ENCODE measurements around the gene ZFPM1.

The ZFPM1 gene

DNA sequence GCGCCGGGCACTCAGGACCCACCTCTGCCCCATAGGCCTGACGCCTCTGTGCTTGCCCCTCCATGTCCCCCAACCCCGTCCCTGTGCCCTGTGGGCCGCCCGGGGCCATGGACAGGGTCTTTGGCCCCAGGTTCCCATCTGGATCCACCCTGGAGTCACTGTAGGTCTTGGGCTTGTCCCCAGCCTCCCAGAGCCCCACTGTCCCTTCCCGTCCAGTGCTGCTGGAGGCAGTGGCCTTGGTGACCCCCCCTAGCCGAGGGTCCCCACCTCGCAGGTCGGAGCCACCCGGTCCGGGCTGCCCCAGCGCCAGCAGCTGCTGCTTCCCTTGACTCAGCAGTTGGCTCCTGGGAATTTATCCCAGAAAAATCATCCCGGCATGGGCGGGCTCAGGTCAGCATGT, 49.3 kb downstream of the ZFPM1 start:
- H3K27ac ChIP-seq: no peak overlapping the region
- no peak for DNase-seq (ENCODE audit: low read depth, low spot score)
- H3K9me3 ChIP-seq (ENCODE audit: low read depth, low read length): no peaks in the 10 kb centered on the region
- no peaks in the 10 kb centered on the region for H3K36me3 ChIP-seq (ENCODE audit: insufficient read depth, low read length)
- TF ChIP-seq EZH2 (IDR thresholded peaks at IDR 0.05) (no peak), POLR2AphosphoS5 (IDR thresholded peaks at IDR 0.05; ENCODE audit: borderline replicate concordance, low read depth, low read length) (no peak), FOXP2 (optimal IDR thresholded peaks at IDR 0.05; ENCODE audit: control extremely low read depth, extremely low read length, insufficient read depth) (no peak)
- H3K9ac ChIP-seq (ENCODE audit: insufficient read length): no peak overlapping the region
- no peak overlapping the region for H3K4me3 ChIP-seq

DNA sequence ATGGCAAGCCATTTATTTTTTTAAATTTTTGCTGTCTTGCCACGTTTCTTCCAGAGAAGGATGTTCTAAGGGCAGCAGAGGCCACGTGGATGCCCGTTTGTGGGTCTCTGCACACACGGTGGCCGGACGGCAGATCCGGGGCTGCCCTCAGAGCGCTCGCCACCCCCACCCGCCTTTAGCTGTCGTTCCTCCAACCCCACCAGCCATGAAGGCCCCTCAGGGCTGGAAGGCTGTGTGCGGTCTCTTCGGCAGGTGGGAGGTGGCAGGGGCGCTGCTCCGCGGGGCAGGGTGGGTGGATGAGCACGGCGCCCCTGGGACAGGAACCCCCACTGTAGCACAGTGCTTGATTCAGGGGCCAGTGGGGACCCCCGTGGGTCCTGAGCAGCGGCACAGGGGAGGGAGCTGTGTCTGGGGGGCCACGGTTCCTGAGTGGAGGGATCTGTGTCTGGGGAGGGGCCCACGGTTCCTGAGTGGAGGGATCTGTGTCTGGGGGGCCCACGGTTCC, 49.7 kb downstream of the ZFPM1 start:
- TF ChIP-seq EZH2 (IDR thresholded peaks at IDR 0.05): no peak
- no peak for TF ChIP-seq POLR2AphosphoS5 (IDR thresholded peaks at IDR 0.05; ENCODE audit: borderline replicate concordance, low read depth, low read length)
- TF ChIP-seq FOXP2 (optimal IDR thresholded peaks at IDR 0.05; ENCODE audit: control extremely low read depth, extremely low read length, insufficient read depth): no peak
- Histone ChIP-seq H3K4me3 (no peak overlapping the region), H3K27ac (no peak overlapping the region), H3K9ac (ENCODE audit: insufficient read length) (no peak overlapping the region), H3K9me3 (ENCODE audit: low read depth, low read length) (no peaks in the 10 kb centered on the region), H3K36me3 (ENCODE audit: insufficient read depth, low read length) (no peaks in the 10 kb centered on the region)
- DNase-seq (ENCODE audit: low read depth, low spot score): no peak

DNA sequence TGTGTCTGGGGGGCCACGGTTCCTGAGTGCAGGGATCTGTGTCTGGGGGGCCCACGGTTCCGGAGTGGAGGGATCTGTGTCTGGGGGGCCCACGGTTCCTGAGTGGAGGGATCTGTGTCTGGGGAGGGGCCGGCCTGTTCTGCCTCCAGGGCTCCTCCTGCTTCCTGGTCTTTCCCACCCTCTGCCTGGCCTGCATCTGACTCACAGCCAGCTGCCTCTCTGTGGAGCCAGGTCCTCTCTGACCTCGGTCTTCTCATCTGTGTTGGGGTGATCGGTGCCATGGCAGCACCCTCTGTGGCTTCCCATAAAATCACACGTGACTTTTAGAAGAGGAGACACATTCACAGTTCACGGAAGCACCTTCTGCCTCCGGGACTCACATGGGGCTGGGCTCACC, 50.3 kb downstream of the ZFPM1 start:
- H3K9me3 ChIP-seq (ENCODE audit: low read depth, low read length): no peaks in the 10 kb centered on the region
- H3K4me3 ChIP-seq: no peak overlapping the region
- no peak overlapping the region for H3K9ac ChIP-seq (ENCODE audit: insufficient read length)
- H3K36me3 ChIP-seq (ENCODE audit: insufficient read depth, low read length): no peaks in the 10 kb centered on the region
- no peak overlapping the region for H3K27ac ChIP-seq
- DNase-seq (ENCODE audit: low read depth, low spot score): no peak
- TF ChIP-seq EZH2 (IDR thresholded peaks at IDR 0.05): no peak
- no peak for TF ChIP-seq FOXP2 (optimal IDR thresholded peaks at IDR 0.05; ENCODE audit: control extremely low read depth, extremely low read length, insufficient read depth)
- TF ChIP-seq POLR2AphosphoS5 (IDR thresholded peaks at IDR 0.05; ENCODE audit: borderline replicate concordance, low read depth, low read length): no peak

DNA sequence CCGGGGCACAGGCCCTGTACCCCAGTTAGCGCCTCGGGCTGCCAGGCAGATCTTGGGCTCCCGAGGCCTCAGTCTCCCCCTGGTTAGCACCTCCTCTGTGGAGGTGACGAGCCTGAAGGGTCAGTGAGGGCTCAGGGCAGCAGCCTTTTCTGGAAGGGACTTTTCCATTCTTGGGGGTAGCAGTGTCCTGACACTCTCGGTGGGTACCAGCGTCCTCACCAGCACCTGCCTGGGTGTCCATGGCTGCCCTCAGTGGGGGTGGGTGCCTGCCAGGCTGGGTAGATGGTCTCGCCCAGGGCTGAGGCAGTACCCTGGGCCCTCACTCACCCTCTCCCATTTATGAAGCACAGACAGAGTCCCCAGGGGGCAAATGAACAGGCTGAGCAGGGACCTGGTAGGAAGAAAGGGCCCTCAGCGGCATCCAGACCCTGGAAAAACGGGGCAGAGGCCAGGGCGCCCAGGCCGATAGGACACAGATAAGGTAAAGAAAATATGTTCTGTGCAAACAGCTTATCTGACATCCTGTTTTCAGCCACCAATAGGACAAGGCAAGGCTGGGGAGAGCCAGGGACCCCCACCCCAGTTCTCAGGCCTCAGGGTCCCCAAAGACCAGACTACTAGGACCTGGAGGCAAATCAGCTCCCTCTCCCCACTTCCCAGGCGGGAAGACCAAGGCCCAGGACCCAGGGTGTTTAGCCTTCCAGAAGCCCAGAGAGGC, 50.9 kb downstream of the ZFPM1 start:
- TF ChIP-seq POLR2AphosphoS5 (IDR thresholded peaks at IDR 0.05; ENCODE audit: borderline replicate concordance, low read depth, low read length) (no peak), FOXP2 (optimal IDR thresholded peaks at IDR 0.05; ENCODE audit: control extremely low read depth, extremely low read length, insufficient read depth) (no peak), EZH2 (IDR thresholded peaks at IDR 0.05) (no peak)
- H3K36me3 ChIP-seq (ENCODE audit: insufficient read depth, low read length): no peaks in the 10 kb centered on the region
- no peaks in the 10 kb centered on the region for H3K9me3 ChIP-seq (ENCODE audit: low read depth, low read length)
- H3K4me3 ChIP-seq: no peak overlapping the region
- no peak for DNase-seq (ENCODE audit: low read depth, low spot score)
- no peak overlapping the region for H3K9ac ChIP-seq (ENCODE audit: insufficient read length)
- no peak overlapping the region for H3K27ac ChIP-seq

DNA sequence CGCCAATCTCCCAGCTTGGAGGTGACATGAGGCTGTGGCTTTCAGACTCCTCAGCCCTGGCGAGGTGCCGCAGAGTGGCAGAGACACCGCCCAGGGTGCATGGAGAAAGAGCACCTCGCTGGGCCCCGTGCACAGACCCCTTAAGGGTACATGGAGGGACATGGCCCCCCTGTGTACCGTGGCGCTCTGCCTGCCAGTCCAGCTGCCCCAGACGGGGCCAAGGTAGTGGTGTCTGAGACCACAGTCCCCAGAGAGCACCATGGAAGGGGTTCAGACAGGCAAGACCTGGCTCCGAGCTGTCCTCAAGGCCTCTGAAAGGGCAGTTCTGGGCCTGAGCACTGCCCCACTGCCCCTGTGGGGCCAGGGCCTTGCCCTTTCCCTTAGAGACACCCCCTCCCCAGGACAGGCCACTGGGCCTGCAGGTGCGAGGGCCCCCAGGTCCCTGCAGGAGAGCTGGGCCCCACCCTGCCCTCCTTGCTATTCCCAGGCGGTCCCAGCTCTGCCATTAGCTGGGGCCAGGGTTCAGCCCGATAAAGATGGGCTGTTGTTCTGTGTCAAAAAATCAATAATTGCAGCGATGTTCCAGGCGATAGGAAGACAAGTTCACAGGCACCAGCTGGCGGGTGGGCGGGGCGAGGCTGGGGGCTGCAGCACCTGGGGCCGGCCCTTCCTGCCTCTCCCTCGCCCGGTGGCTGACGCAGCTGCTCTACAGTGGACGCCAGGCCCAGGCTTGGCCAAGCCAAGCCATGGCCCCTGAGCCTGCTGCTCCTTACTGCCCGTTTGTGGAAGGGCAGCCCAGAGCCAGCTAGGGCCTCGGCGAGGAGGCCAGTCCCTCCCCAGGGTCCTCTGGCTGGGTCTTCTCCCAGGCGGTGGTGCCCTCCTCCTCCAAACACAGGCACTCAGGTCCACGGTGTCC, 51.7 kb downstream of the ZFPM1 start:
- Histone ChIP-seq H3K9ac (ENCODE audit: insufficient read length) (no peak overlapping the region), H3K27ac (no peak overlapping the region), H3K9me3 (ENCODE audit: low read depth, low read length) (no peaks in the 10 kb centered on the region), H3K4me3 (no peak overlapping the region), H3K36me3 (ENCODE audit: insufficient read depth, low read length) (no peaks in the 10 kb centered on the region)
- no peak for TF ChIP-seq POLR2AphosphoS5 (IDR thresholded peaks at IDR 0.05; ENCODE audit: borderline replicate concordance, low read depth, low read length)
- no peak for TF ChIP-seq EZH2 (IDR thresholded peaks at IDR 0.05)
- TF ChIP-seq FOXP2 (optimal IDR thresholded peaks at IDR 0.05; ENCODE audit: control extremely low read depth, extremely low read length, insufficient read depth): no peak
- no peak for DNase-seq (ENCODE audit: low read depth, low spot score)

DNA sequence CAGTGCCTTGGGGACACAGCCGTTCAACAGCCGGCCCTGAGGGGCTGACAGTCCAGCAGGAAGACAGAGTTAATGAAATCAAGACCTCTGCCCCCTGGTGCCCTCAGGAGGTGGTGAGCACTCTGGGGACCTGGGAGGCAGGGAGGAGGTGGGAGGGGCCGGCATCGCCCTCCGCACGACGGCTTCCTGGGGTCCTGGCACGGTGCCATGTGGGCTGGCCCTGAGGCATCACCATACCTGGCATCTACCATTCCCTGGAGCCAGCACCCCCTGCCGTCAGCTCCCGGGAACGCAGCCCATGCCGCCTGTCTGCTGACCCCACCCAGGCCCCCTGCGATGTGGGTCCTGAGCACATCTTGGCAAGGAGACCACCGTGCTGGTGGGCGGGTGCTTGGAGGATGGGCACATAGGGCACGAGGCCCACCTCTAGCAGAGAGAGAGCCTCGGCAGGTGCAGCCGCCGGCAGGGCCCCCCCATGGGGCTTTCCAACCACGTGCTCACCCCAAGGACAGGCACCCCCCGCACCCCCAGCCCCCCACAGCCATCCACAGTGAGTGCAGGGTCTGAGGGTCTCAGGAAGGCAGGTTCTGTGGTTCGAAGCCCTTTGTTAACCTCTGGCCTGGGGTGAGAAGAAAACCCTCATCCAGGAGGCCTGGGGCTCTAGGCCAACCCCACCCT, 52.5 kb downstream of the ZFPM1 start:
- H3K4me3 ChIP-seq: no peak overlapping the region
- H3K9me3 ChIP-seq (ENCODE audit: low read depth, low read length): no peaks in the 10 kb centered on the region
- DNase-seq (ENCODE audit: low read depth, low spot score): no peak
- H3K27ac ChIP-seq: no peak overlapping the region
- TF ChIP-seq POLR2AphosphoS5 (IDR thresholded peaks at IDR 0.05; ENCODE audit: borderline replicate concordance, low read depth, low read length) (no peak), FOXP2 (optimal IDR thresholded peaks at IDR 0.05; ENCODE audit: control extremely low read depth, extremely low read length, insufficient read depth) (no peak), EZH2 (IDR thresholded peaks at IDR 0.05) (no peak)
- no peaks in the 10 kb centered on the region for H3K36me3 ChIP-seq (ENCODE audit: insufficient read depth, low read length)
- no peak overlapping the region for H3K9ac ChIP-seq (ENCODE audit: insufficient read length)

DNA sequence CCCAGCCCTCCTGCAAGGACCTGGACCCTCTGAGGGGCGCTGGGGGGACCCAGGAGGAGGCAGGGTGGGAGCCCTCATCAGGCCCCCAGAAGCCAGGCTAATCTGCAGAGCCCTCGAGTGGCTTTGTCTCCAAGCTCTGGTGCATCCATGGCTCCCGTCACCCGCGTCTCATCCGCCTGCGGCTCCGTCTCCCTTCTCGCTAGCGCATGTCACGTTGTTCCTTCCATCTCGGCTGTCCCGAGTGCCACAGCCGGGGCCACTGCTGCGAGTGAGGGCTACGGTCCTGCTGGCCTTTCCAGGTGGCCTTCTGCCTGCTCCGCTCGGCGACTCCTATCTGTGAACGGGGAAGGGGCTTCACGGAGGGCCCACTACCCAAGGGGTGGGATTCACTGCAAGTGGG, 53.6 kb downstream of the ZFPM1 start:
- no peak for DNase-seq (ENCODE audit: low read depth, low spot score)
- no peak overlapping the region for H3K27ac ChIP-seq
- no peak overlapping the region for H3K4me3 ChIP-seq
- no peak for TF ChIP-seq EZH2 (IDR thresholded peaks at IDR 0.05)
- H3K9ac ChIP-seq (ENCODE audit: insufficient read length): no peak overlapping the region
- no peaks in the 10 kb centered on the region for H3K9me3 ChIP-seq (ENCODE audit: low read depth, low read length)
- H3K36me3 ChIP-seq (ENCODE audit: insufficient read depth, low read length): no peaks in the 10 kb centered on the region

DNA sequence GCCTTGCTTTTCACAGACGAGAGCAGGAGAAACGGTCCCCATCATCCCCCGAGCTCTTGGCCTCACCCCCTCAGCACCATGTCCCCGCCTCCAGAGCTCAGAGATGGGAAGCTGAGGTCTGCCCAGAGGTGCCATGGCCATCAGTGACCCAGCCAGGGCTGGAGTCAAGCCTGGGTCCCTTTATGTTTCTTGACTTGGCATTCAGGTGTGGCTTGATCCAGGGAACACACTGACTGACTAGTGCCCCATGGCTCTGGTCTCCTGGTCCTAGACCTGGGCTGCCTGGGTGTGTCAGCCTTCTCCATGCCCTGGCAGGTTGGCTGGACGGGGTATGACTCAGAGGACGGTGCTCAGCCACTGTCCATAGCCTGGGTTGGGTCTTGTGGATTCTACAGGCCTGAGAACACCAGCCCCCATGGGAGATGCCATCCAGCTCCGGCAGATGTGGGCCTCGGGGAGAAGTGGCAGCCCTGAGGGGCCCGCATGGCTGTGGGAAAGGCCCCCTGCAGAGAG, 54.2 kb downstream of the ZFPM1 start:
- Histone ChIP-seq H3K4me3 (no peak overlapping the region), H3K9ac (ENCODE audit: insufficient read length) (no peak overlapping the region), H3K27ac (no peak overlapping the region), H3K36me3 (ENCODE audit: insufficient read depth, low read length) (no peaks in the 10 kb centered on the region), H3K9me3 (ENCODE audit: low read depth, low read length) (no peaks in the 10 kb centered on the region)
- no peak for DNase-seq (ENCODE audit: low read depth, low spot score)
- TF ChIP-seq FOXP2 (optimal IDR thresholded peaks at IDR 0.05; ENCODE audit: control extremely low read depth, extremely low read length, insufficient read depth) (no peak), POLR2AphosphoS5 (IDR thresholded peaks at IDR 0.05; ENCODE audit: borderline replicate concordance, low read depth, low read length) (no peak), EZH2 (IDR thresholded peaks at IDR 0.05) (no peak)
